ENCODE data around the gene SBK2. TPM values are rescaled to one million over a fixed set of nuclear protein-coding genes. Genes with fewer than 3 reads are reported as not detected.

SBK2 gene
- polyA plus RNA-seq, 1 donor from 2014 or later = not detected

DNA sequence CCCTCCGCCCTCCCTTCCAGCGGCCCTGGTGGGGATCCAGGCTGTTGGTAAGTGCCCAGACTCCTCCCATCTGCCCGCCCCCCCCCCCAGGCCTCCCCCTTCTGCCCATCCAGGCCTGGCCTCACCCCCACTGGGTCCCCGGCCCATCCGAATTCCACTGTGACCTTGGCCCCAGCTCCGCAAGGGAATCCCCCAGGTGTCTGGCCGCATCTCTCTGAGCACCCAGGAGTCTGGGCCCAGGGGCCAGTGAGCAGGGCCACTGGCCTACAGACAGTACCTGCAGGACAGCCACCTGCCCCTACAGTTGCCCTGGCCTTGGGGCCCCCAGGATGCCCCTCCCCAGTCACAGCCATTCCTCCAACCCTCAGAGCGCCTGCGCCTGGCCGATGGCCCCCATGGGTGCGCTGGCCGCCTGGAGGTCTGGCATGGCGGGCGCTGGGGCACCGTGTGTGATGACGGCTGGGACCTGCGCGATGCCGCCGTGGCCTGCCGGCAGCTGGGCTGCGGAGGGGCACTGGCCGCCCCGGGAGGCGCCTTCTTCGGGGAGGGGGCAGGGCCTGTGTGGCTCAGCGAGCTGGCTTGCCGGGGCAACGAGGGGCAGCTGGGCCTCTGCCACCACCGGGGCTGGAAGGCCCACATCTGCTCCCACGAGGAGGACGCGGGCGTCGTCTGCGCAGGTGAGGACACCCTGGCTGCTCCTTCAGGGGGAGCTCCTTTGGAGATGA lies 47.8 kb downstream of the SBK2 start:
- no peak for TF ChIP-seq EP300 (conservative IDR thresholded peaks at IDR 0.05; ENCODE audit: poor library complexity, severe bottlenecking)
- TF ChIP-seq POLR2AphosphoS5 (IDR thresholded peaks at IDR 0.05) = no peak
- TF ChIP-seq, protein P1, sequence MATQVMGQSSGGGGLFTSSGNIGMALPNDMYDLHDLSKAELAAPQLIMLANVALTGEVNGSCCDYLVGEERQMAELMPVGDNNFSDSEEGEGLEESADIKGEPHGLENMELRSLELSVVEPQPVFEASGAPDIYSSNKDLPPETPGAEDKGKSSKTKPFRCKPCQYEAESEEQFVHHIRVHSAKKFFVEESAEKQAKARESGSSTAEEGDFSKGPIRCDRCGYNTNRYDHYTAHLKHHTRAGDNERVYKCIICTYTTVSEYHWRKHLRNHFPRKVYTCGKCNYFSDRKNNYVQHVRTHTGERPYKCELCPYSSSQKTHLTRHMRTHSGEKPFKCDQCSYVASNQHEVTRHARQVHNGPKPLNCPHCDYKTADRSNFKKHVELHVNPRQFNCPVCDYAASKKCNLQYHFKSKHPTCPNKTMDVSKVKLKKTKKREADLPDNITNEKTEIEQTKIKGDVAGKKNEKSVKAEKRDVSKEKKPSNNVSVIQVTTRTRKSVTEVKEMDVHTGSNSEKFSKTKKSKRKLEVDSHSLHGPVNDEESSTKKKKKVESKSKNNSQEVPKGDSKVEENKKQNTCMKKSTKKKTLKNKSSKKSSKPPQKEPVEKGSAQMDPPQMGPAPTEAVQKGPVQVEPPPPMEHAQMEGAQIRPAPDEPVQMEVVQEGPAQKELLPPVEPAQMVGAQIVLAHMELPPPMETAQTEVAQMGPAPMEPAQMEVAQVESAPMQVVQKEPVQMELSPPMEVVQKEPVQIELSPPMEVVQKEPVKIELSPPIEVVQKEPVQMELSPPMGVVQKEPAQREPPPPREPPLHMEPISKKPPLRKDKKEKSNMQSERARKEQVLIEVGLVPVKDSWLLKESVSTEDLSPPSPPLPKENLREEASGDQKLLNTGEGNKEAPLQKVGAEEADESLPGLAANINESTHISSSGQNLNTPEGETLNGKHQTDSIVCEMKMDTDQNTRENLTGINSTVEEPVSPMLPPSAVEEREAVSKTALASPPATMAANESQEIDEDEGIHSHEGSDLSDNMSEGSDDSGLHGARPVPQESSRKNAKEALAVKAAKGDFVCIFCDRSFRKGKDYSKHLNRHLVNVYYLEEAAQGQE (IDR thresholded peaks at IDR 0.05; ENCODE audit: borderline replicate concordance) = no peak
- TF ChIP-seq, protein P2, sequence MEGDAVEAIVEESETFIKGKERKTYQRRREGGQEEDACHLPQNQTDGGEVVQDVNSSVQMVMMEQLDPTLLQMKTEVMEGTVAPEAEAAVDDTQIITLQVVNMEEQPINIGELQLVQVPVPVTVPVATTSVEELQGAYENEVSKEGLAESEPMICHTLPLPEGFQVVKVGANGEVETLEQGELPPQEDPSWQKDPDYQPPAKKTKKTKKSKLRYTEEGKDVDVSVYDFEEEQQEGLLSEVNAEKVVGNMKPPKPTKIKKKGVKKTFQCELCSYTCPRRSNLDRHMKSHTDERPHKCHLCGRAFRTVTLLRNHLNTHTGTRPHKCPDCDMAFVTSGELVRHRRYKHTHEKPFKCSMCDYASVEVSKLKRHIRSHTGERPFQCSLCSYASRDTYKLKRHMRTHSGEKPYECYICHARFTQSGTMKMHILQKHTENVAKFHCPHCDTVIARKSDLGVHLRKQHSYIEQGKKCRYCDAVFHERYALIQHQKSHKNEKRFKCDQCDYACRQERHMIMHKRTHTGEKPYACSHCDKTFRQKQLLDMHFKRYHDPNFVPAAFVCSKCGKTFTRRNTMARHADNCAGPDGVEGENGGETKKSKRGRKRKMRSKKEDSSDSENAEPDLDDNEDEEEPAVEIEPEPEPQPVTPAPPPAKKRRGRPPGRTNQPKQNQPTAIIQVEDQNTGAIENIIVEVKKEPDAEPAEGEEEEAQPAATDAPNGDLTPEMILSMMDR (IDR thresholded peaks at IDR 0.05; ENCODE audit: poor library complexity, severe bottlenecking) = no peak
- TF ChIP-seq RAD21 (conservative IDR thresholded peaks at IDR 0.05) = no peak
- no peak for TF ChIP-seq TAF1 (IDR thresholded peaks at IDR 0.05; ENCODE audit: low read depth)
- Histone ChIP-seq H4K20me1 (ENCODE audit: insufficient read depth) (no peaks in the 10 kb centered on the region), H3K27me3 (ENCODE audit: insufficient read depth, low read depth, low read length) (no peaks in the 10 kb centered on the region), H3K36me3 (ENCODE audit: insufficient read depth, low read length) (no peaks in the 10 kb centered on the region), H3K27ac (ENCODE audit: low read length) (no peak overlapping the region), H2AFZ (ENCODE audit: low read depth, low read length) (no peak overlapping the region), H3K9me2 (ENCODE audit: insufficient read depth, low read length) (no peaks in the 10 kb centered on the region), H3K79me2 (replicated peaks; ENCODE audit: insufficient read depth, low read length) (peaks cover 14% of the 10 kb centered on the region), H3K4me3 (ENCODE audit: low read length) (no peak overlapping the region), H3F3A (ENCODE audit: insufficient read depth, low read length, poor library complexity, severe bottlenecking) (no peaks in the 10 kb centered on the region), H3K9me3 (ENCODE audit: low read length) (no peaks in the 10 kb centered on the region), H3K4me2 (ENCODE audit: low read length) (no peak overlapping the region), H3K9ac (ENCODE audit: low read length) (no peak overlapping the region)

DNA sequence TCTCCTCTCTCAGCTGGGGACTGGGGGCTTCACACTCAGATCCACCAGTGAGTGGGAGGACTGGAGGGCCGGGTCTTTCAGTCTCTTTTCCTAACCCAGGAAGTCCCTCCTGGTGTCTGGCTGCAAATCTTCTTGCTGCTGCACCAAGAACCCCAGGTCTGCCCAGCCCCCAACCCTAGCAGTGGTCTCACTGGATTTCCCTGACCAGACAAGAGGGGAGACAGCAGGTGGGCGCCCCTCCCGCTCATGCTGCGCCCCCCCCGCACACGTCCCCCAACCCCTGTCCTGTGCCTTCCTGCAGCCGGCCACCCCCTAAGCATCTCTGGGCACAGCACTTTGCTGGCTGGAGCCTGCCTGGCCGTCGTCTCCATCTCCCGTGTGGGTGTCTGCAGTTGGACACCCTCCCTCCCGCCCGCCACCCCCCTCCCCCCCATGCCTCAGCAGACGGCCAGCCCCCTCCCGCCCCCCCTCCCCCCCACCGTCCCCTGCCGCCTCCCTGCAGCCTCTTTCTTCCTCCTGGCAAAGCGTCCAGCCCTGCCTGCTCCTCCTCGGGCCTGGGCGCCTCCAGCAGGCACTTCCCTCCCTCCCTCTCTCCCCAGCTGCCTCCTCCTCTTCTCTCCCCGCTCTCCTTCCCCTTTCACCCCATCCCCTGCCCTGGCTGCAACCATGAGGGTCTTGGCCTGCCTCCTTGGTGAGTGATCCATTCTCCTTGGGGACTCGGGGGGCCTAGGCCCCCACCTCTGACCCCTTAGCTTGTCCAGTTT lies 48.8 kb downstream of the SBK2 start, which contains the start of gene SSC5D:
Gene SSC5D, plus strand, starts transcription at position 513 of the 764 bp plus-strand sequence. Its CDS starts 154 bp downstream, at position 667.
- no peaks in the 10 kb centered on the region for H3K9me2 ChIP-seq (ENCODE audit: insufficient read depth, low read length)
- no peaks in the 10 kb centered on the region for H3K9me3 ChIP-seq (ENCODE audit: low read length)
- no peaks in the 10 kb centered on the region for H4K20me1 ChIP-seq (ENCODE audit: insufficient read depth)
- peaks cover 14% of the 10 kb centered on the region for H3K79me2 ChIP-seq (replicated peaks; ENCODE audit: insufficient read depth, low read length)
- H2AFZ ChIP-seq (ENCODE audit: low read depth, low read length) = no peak within 1 kb of the TSS
- H3K9ac ChIP-seq (ENCODE audit: low read length) = peak within 1 kb of the TSS; percentile 95
- H3F3A ChIP-seq (ENCODE audit: insufficient read depth, low read length, poor library complexity, severe bottlenecking) = no peaks in the 10 kb centered on the region
- H3K4me3 ChIP-seq (ENCODE audit: low read length) = peak within 1 kb of the TSS; percentile 47
- no peaks in the 10 kb centered on the region for H3K27me3 ChIP-seq (ENCODE audit: insufficient read depth, low read depth, low read length)
- no peak within 1 kb of the TSS for H3K27ac ChIP-seq (ENCODE audit: low read length)
- no peaks in the 10 kb centered on the region for H3K36me3 ChIP-seq (ENCODE audit: insufficient read depth, low read length)
- H3K4me2 ChIP-seq (ENCODE audit: low read length) = no peak within 1 kb of the TSS
- TF ChIP-seq RAD21 (conservative IDR thresholded peaks at IDR 0.05) = no peak
- TF ChIP-seq MXI1 (conservative IDR thresholded peaks at IDR 0.05; ENCODE audit: poor library complexity, severe bottlenecking) = no peak
- no peak for TF ChIP-seq POLR2AphosphoS5 (IDR thresholded peaks at IDR 0.05)
- no peak for TF ChIP-seq TAF1 (IDR thresholded peaks at IDR 0.05; ENCODE audit: low read depth)
- TF ChIP-seq, protein P2 (IDR thresholded peaks at IDR 0.05; ENCODE audit: poor library complexity, severe bottlenecking) = no peak
- TF ChIP-seq EP300 (conservative IDR thresholded peaks at IDR 0.05; ENCODE audit: poor library complexity, severe bottlenecking) = no peak
- no peak for TF ChIP-seq EZH2 (IDR thresholded peaks at IDR 0.05; ENCODE audit: borderline replicate concordance, insufficient read depth, low read length, poor library complexity, severe bottlenecking)
- TF ChIP-seq SMC3 (conservative IDR thresholded peaks at IDR 0.05; ENCODE audit: poor library complexity) = no peak
- TF ChIP-seq, protein P1 (IDR thresholded peaks at IDR 0.05; ENCODE audit: borderline replicate concordance) = no peak
